Immature natural killer cell (primary cell): ENCODE data around the gene UVSSA. TPM values are rescaled to one million over a fixed set of nuclear protein-coding genes. Genes with fewer than 3 reads are reported as not detected.
"Not testable (repeated sequence)": the region's sequence is repeated elsewhere in the genome, so short reads cannot be mapped to it uniquely, and the experiment has no call there.

Source experiments
- DNase-seq, 3 donors: peaks; one replicate each; pipeline ENCODE4 v3.0.0; 2022; ENCODE audit warnings: mixed read lengths in 1 of 3
- H3K27ac Mint-ChIP-seq, 6 donors: one replicate each; pipeline ENCODE4 v1.8.0; 2020; ENCODE audit warnings: mixed read lengths in 6 of 6, mild to moderate bottlenecking in 5 of 6, inconsistent platforms in 4 of 6, moderate library complexity in 3 of 6
- H3K27me3 Mint-ChIP-seq, 3 donors: one replicate each; pipeline ENCODE4 v1.8.0; 2020 to 2021; ENCODE audit warnings: low read depth in 3 of 3, mild to moderate bottlenecking in 3 of 3, mixed read lengths in 3 of 3, moderate library complexity in 3 of 3, inconsistent platforms in 1 of 3
- H3K36me3 Mint-ChIP-seq, 3 donors: one replicate each; pipeline ENCODE4 v1.8.0; 2020; ENCODE audit warnings: mixed read lengths in 3 of 3, inconsistent platforms in 2 of 3, mild to moderate bottlenecking in 2 of 3
- H3K4me1 Mint-ChIP-seq, 2 donors: one replicate each; pipeline ENCODE4 v1.8.0; 2020; ENCODE audit warnings: inconsistent platforms in 2 of 2, mild to moderate bottlenecking in 2 of 2, mixed read lengths in 2 of 2, moderate library complexity in 1 of 2
- H3K4me3 Mint-ChIP-seq, 5 donors: one replicate each; pipeline ENCODE4 v1.8.0; 2020; ENCODE audit warnings: mild to moderate bottlenecking in 5 of 5, mixed read lengths in 5 of 5, inconsistent platforms in 3 of 5, moderate library complexity in 3 of 5
- H3K9me3 Mint-ChIP-seq, 6 donors: one replicate each; pipeline ENCODE4 v1.8.0; 2020; ENCODE audit warnings: mild to moderate bottlenecking in 6 of 6, mixed read lengths in 6 of 6, inconsistent platforms in 4 of 6, moderate library complexity in 3 of 6
- polyA plus RNA-seq, 3 donors: library from polyadenylated mRNA; unstranded; fragments of 300-500 nt; fragmentation: Illumina TruSeq; gene quantifications; one replicate each; pipeline ENCODE4 v1.2.3, GENCODE V29; 2021

Gene UVSSA
- polyA plus RNA-seq, 3 donors from 2014 or later = 3.2 to 7.0 (median 4.0) TPM

GRCh38 chr4:1379801-1380331, 32.9 kb downstream of the UVSSA start:
- DNase-seq = no peak
- Mint-ChIP-seq H3K27me3 (no peaks in the 10 kb centered on the region), H3K4me3 (no peak overlapping the region), H3K9me3 (no peaks in the 10 kb centered on the region), H3K4me1 (no peaks in the 10 kb centered on the region), H3K27ac (no peak overlapping the region), H3K36me3 (peaks cover 0 to 4% (median 0%) of the 10 kb centered on the region in 3 donors)

DNA sequence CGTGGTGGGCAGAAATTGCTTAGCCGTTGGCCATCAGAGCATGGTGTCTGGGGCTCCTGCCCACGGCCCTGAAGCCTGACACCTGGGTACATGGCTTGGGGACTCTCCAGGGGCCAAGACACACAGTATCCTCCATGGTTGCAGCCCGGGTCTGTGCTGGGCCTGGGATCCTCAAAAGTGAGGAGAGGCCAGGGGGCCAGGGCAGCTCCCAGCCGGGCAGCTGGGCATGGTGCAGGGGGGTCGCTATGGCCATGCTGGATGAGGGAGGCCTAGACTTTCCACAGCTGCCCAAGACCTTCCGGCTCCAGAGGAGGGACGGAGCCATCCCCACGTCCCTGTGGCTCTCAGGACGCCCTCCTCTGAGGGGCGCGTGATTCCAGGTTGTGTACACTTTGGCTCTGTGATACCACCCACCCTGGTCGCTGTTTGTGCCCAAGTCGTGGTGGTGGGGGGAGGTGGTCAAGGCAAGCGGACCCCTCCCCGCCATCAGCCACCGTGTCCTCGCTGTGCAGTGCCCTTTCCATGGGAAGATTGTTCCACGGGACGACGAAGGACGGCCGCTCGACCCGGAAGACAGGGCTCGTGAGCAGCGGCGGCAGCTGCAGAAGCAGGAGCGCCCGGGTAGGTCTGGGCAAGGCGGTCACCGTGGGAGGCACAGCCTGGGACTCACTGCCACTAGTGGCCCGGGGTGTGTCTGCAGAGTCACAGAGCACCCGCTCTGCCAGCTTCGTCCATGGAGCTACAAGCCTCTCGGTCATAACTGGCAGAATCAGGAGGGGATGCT, 33.6 kb downstream of the UVSSA start:
- H3K36me3 Mint-ChIP-seq = peaks cover 0 to 4% (median 0%) of the 10 kb centered on the region in 3 donors
- no peak overlapping the region for H3K4me3 Mint-ChIP-seq
- H3K4me1 Mint-ChIP-seq = no peaks in the 10 kb centered on the region
- no peaks in the 10 kb centered on the region for H3K27me3 Mint-ChIP-seq
- no peak for DNase-seq
- no peak overlapping the region for H3K27ac Mint-ChIP-seq
- no peaks in the 10 kb centered on the region for H3K9me3 Mint-ChIP-seq

DNA sequence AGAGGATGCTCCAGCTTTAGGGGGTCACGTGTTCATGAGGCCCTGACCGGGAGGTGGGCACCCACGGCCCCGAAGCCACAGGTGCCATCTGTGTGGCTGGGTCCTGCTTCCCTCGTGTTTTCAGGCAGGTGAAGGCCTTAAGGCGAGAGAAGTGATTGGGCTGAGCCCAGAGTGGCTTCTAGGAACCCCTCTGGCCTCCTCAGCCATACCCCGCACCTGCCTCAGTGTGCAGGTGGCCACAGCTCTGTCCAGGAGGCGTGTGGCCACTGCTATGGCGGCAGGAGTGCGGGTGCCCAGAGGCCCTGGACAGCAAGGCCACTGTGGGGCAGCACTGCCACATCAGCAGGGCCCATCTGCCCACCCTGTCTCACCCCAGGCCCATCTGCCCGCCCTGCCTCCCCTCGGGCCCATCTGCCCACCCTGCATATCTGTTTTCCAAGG, 34.2 kb downstream of the UVSSA start:
- H3K4me1 Mint-ChIP-seq = no peaks in the 10 kb centered on the region
- no peak overlapping the region for H3K4me3 Mint-ChIP-seq
- peaks cover 0 to 5% (median under 1%) of the 10 kb centered on the region in 3 donors for H3K36me3 Mint-ChIP-seq
- H3K9me3 Mint-ChIP-seq = no peaks in the 10 kb centered on the region
- no peak overlapping the region for H3K27ac Mint-ChIP-seq
- no peaks in the 10 kb centered on the region for H3K27me3 Mint-ChIP-seq
- DNase-seq = no peak

- H3K4me3 Mint-ChIP-seq = no peak overlapping the region
- no peaks in the 10 kb centered on the region for H3K9me3 Mint-ChIP-seq
- H3K27me3 Mint-ChIP-seq = no peaks in the 10 kb centered on the region
- no peak overlapping the region for H3K27ac Mint-ChIP-seq
- H3K4me1 Mint-ChIP-seq = no peaks in the 10 kb centered on the region
- DNase-seq = no peak
- H3K36me3 Mint-ChIP-seq = peaks cover 4 to 11% (median 6%) of the 10 kb centered on the region in 3 donors
These were observed 35.0 kb downstream of the UVSSA start for GRCh38 chr4:1381944-1382541.

GRCh38 chr4:1382776-1383727, 36.0 kb downstream of the UVSSA start:
- no peak overlapping the region for H3K27ac Mint-ChIP-seq

GRCh38 chr4:1383728-1384591, 37.0 kb downstream of the UVSSA start:
- Mint-ChIP-seq H3K4me1 (no peaks in the 10 kb centered on the region), H3K27ac (no peak overlapping the region), H3K36me3 (peaks cover 22 to 26% (median 23%) of the 10 kb centered on the region in 3 donors), H3K4me3 (no peak overlapping the region), H3K9me3 (peaks cover 1 to 9% (median 6%) of the 10 kb centered on the region in 6 donors), H3K27me3 (no peaks in the 10 kb centered on the region)
- DNase-seq = no peak

More at GRCh38 chr4:1382776-1383727, 36.0 kb downstream of the UVSSA start:
- Mint-ChIP-seq H3K4me3 (no peak overlapping the region), H3K27me3 (no peaks in the 10 kb centered on the region), H3K4me1 (no peaks in the 10 kb centered on the region), H3K36me3 (peaks cover 13 to 18% (median 14%) of the 10 kb centered on the region in 3 donors), H3K9me3 (no peaks in the 10 kb centered on the region)
- no peak for DNase-seq

DNA sequence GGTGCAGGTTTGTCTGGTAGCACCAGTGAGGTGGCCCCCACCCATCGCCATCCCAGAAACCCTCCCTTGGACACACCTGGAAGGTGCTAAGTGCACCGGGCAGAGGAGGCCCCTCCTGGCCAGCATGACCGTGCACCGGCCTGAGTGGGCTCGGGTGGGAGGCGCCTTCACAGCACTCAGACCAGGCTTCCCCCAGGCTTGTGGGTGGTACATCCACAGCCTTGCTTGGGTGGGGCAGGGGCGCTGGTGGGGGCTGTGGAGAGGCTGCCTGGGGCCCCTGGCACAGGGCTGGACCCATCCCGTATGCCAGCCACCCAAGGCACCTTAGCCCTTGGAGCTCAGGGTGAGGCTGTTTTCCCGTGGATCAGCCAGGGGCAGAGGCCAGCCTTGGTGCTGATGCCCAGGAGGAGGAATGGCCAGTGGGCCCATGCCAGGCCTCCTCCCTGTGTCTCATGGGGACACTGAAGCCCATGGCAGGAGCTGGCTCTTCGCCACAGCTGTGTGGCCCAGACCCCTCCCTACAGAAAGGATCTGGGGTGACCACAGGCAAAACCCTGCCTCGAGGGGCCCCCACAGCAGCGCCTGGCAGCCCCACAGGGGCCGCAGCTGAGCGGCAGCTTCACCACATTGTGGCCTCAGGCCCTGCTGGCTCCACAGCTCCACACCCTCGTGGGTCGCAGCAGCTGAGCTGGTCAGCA, 37.8 kb downstream of the UVSSA start:
- DNase-seq = no peak
- Mint-ChIP-seq H3K27ac (no peak overlapping the region), H3K4me1 (no peaks in the 10 kb centered on the region), H3K27me3 (no peaks in the 10 kb centered on the region), H3K4me3 (no peak overlapping the region), H3K9me3 (peaks cover 1 to 13% (median 7%) of the 10 kb centered on the region in 6 donors), H3K36me3 (peaks cover 29 to 32% (median 29%) of the 10 kb centered on the region in 3 donors)

GRCh38 chr4:1385373-1386340, 38.6 kb downstream of the UVSSA start:
- no peak overlapping the region for H3K4me3 Mint-ChIP-seq
- H3K27ac Mint-ChIP-seq = no peak overlapping the region
- H3K36me3 Mint-ChIP-seq = peaks cover 31 to 35% (median 31%) of the 10 kb centered on the region in 3 donors
- peaks cover 1 to 14% (median 7%) of the 10 kb centered on the region in 6 donors for H3K9me3 Mint-ChIP-seq
- no peak for DNase-seq
- H3K27me3 Mint-ChIP-seq = no peaks in the 10 kb centered on the region
- no peaks in the 10 kb centered on the region for H3K4me1 Mint-ChIP-seq

GRCh38 chr4:1393363-1393762, 46.4 kb downstream of the UVSSA start:
- Mint-ChIP-seq H3K9me3 (peaks cover 4 to 17% (median 6%) of the 10 kb centered on the region in 6 donors), H3K36me3 (peaks cover 16 to 25% (median 20%) of the 10 kb centered on the region in 3 donors)
- not testable (repeated sequence) for H3K4me1 Mint-ChIP-seq, H3K27me3 Mint-ChIP-seq, H3K27ac Mint-ChIP-seq, H3K4me3 Mint-ChIP-seq, DNase-seq

DNA sequence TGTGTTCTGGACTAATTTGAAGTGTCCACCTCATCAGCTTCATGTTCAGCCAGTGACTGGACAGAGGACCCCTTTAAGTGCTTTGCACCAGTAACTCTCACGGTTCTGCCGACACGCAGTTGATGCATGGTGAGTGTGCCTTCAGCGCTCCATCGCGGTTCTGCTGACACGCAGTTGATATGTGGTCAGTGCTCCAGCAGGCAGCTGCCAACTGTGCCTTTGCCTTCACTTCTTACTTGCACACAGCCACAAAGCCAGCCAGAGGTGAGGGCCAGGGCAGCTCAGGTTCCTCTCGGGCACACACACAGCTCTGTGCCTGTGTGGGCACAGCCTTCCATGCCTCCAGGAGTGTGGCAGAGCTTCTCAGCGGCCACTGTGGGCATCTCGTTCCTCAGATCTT, 46.9 kb downstream of the UVSSA start:
- peaks cover 2% of the 10 kb centered on the region in 3 donors for H3K27me3 Mint-ChIP-seq
- H3K9me3 Mint-ChIP-seq = peaks cover 0 to 12% (median 3%) of the 10 kb centered on the region in 6 donors
- no peak for DNase-seq
- H3K27ac Mint-ChIP-seq = no peak overlapping the region
- H3K36me3 Mint-ChIP-seq = peaks cover 10 to 20% (median 15%) of the 10 kb centered on the region in 3 donors
- H3K4me3 Mint-ChIP-seq = no peak overlapping the region
- no peaks in the 10 kb centered on the region for H3K4me1 Mint-ChIP-seq

DNA sequence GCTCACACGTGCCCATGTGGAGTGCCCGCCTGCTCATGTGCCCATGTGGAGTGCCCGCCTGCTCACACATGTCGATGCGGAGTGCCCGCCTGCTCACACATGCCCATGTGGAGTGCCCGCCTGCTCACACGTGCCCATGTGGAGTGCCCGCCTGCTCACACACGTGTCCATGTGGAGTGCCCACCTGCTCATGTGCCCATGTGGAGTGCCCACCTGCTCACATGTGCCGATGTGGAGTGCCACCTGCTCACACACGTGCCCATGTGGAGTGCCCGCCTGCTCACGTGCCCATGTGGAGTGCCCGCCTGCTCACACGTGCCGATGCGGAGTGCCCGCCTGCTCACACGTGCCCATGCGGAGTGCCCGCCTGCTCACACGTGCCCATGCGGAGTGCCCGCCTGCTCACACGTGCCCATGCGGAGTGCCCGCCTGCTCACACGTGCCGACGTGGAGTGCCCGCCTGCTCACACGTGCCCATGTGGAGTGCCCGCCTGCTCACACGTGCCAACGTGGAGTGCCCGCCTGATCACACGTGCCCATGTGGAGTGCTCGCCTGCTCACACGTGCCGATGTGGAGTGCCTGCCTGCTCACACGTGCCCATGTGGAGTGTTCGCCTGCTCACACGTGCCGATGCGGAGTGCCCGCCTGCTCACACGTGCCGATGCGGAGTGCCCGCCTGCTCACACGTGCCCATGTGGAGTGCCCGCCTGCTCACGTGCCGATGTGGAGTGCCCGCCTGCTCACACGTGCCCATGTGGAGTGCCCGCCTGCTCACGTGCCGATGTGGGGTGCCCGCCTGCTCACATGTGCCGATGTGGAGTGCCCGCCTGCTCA, 47.8 kb downstream of the UVSSA start:
- Mint-ChIP-seq H3K9me3 (peaks cover 0 to 10% (median 4%) of the 10 kb centered on the region in 6 donors), H3K36me3 (peaks cover 4 to 13% (median 8%) of the 10 kb centered on the region in 3 donors)
- H3K27ac Mint-ChIP-seq, H3K27me3 Mint-ChIP-seq, DNase-seq, H3K4me1 Mint-ChIP-seq, H3K4me3 Mint-ChIP-seq: not testable (repeated sequence)
